Smooth muscle cell (in vitro differentiated cells): ENCODE measurements around the gene ISL2. TPM values are rescaled to one million over a fixed set of nuclear protein-coding genes. Genes with fewer than 3 reads are reported as not detected.

Source experiments
- DNase-seq: peaks from one replicate; lab custom pipeline; 2025; ENCODE audit not compliant: unreplicated experiment; lab: John Stamatoyannopoulos, UW
- H2AFZ ChIP-seq: fragments of 200-600 bp; sonication (generic); 2 replicates; pipeline ENCODE4 v1.6.0; 2016; ENCODE audit warnings: antibody characterized with exemption, low read depth, mild to moderate bottlenecking
- H3F3A ChIP-seq: fragments of 200-600 bp; sonication (generic); 2 replicates; pipeline ENCODE4 v1.6.0; 2017; ENCODE audit warnings: antibody characterized with exemption, low read depth
- H3K27ac ChIP-seq: fragments of 200-600 bp; sonication (generic); 2 replicates; pipeline ENCODE4 v1.5.1; 2016; ENCODE audit warnings: low read depth, mild to moderate bottlenecking
- H3K27me3 ChIP-seq: fragments of 200-600 bp; sonication (generic); 2 replicates; pipeline ENCODE4 v1.6.1; 2016; ENCODE audit warnings: low read depth, mild to moderate bottlenecking
- H3K36me3 ChIP-seq: fragments of 200-600 bp; sonication (generic); 2 replicates; pipeline ENCODE4 v1.5.1; 2016; ENCODE audit warnings: low read depth
- H3K4me1 ChIP-seq: fragments of 200-600 bp; sonication (generic); 2 replicates; pipeline ENCODE4 v1.5.1; 2016; ENCODE audit warnings: low read depth
- H3K4me2 ChIP-seq: fragments of 200-600 bp; sonication (generic); 2 replicates; pipeline ENCODE4 v1.6.0; 2016; ENCODE audit warnings: mild to moderate bottlenecking
- H3K4me3 ChIP-seq: fragments of 200-600 bp; sonication (generic); 2 replicates; pipeline ENCODE4 v1.5.1; 2016; ENCODE audit warnings: mild to moderate bottlenecking
- H3K79me2 ChIP-seq: fragments of 200-600 bp; sonication (generic); 2 replicates; pipeline ENCODE4 v1.6.0; 2016; ENCODE audit warnings: low read depth, mild to moderate bottlenecking
- H3K9ac ChIP-seq: fragments of 200-600 bp; sonication (generic); 2 replicates; pipeline ENCODE4 v1.6.0; 2016; ENCODE audit warnings: low read depth
- H3K9me3 ChIP-seq: fragments of 200-600 bp; sonication (generic); replicated peaks from 2 replicates; pipeline ENCODE4 v1.5.1; 2016; ENCODE audit warnings: low read depth
- H4K20me1 ChIP-seq: fragments of 200-600 bp; sonication (generic); 2 replicates; pipeline ENCODE4 v1.6.0; 2016; ENCODE audit warnings: low read depth
- WGBS: methylation state at CpG from one replicate; pipeline ENCODE4 v1.1.7; 2016; ENCODE audit warnings: low lambda C conversion rate; 5-methylcytosine and 5-hydroxymethylcytosine counted together
- polyA plus RNA-seq: library from polyadenylated mRNA; unstranded; fragments of >200 nt; fragmentation: Nextera tagmentation; extraction: Ambion mirVana; gene quantifications from 2 replicates; pipeline ENCODE4 v1.2.1, GENCODE V29; 2016
- total RNA-seq: library from RNA; depleted of rRNA; stranded (reverse); fragments of >200 nt; gene quantifications from 2 replicates; pipeline ENCODE4 v1.2.3, GENCODE V29; 2014
- TF ChIP-seq, protein P1 (sequence below): fragments of 200-600 bp; sonication (generic); IDR thresholded peaks from 2 replicates; pipeline ENCODE4 v1.5.1; 2017; ENCODE audit warnings: borderline replicate concordance, mild to moderate bottlenecking, antibody characterized with exemption; ENCODE audit not compliant: insufficient read depth, poor library complexity, severe bottlenecking

Gene ISL2
- total and polyA plus RNA-seq, 2 experiments from 2014 or later = 0.22 TPM; not detected in 1

DNA sequence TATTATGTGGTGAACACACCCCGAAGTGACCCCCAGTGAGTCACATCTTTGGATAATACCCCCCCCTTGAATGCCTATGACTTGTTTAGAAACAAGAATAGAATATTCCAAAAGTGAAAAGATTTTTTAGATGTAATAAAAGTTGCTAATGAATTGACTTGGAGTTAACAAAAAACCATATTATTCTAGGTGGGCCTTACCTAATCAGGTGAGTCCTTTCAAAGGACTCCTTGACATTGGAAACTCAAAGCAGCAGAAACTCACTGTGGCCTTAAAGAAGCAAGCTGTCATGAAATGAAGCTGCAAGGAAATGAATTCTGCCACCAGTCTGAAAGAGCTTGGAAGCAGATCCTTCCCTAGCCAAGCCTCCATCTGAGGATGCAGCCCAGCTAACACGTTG, 10.9 kb upstream of the ISL2 start:
- Histone ChIP-seq H2AFZ (no peak overlapping the region), H4K20me1 (no peaks in the 10 kb centered on the region), H3K36me3 (no peaks in the 10 kb centered on the region), H3K9ac (no peak overlapping the region), H3F3A (no peaks in the 10 kb centered on the region), H3K27me3 (no peaks in the 10 kb centered on the region), H3K79me2 (no peaks in the 10 kb centered on the region), H3K4me3 (no peak overlapping the region), H3K9me3 (no peaks in the 10 kb centered on the region), H3K27ac (no peak overlapping the region), H3K4me2 (no peak overlapping the region), H3K4me1 (no peaks in the 10 kb centered on the region)
- no peak for DNase-seq
- TF ChIP-seq, protein P1, sequence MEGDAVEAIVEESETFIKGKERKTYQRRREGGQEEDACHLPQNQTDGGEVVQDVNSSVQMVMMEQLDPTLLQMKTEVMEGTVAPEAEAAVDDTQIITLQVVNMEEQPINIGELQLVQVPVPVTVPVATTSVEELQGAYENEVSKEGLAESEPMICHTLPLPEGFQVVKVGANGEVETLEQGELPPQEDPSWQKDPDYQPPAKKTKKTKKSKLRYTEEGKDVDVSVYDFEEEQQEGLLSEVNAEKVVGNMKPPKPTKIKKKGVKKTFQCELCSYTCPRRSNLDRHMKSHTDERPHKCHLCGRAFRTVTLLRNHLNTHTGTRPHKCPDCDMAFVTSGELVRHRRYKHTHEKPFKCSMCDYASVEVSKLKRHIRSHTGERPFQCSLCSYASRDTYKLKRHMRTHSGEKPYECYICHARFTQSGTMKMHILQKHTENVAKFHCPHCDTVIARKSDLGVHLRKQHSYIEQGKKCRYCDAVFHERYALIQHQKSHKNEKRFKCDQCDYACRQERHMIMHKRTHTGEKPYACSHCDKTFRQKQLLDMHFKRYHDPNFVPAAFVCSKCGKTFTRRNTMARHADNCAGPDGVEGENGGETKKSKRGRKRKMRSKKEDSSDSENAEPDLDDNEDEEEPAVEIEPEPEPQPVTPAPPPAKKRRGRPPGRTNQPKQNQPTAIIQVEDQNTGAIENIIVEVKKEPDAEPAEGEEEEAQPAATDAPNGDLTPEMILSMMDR = no peak
- 81% methylated on average over 2 of the region's 2 CpGs for WGBS

DNA sequence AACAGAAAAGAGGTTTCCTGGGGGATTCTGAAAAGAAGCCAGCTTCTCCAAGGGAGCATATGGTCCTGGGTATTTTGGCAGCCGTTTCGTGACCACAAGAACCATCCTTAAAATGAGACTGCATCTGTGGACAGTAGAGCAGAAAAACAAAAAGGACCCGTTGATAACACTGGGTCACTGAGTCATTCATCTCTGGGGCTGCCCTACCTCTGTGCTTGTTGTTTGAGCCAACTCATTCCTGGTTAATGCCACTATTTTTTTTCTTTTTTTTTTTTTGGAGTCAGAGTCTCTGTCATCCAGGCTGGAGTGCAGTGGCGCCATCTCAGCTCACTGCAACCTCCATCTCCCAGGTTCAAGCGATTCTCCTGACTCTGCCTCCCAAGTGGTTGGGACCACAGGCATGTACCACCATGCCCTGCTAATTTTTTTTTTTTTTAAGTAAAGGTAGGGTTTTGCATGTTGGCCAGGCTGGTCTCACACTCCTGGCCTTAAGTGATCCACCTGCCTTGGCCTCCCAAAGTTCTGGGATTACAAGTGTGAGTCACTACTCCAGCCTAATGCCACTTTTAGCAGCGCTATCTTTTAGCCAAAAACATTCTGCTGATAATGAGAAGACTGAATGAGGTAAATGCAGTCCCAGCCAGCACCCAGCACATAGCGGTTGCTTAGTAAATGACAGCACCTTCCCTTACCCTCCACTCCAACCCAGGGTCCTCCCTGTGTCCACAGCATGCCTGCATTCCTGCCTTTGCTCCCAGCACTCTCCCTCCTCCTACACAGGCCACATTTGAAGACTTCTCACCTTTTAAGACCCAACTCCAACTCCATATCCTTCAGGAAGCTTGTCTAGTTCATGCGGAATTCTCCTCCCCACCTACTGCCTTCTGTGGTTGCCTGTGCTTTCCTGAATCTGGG, 9.1 kb upstream of the ISL2 start:
- Histone ChIP-seq H3K9ac (no peak overlapping the region), H3K27ac (no peak overlapping the region), H3K4me1 (no peaks in the 10 kb centered on the region), H3K9me3 (no peaks in the 10 kb centered on the region), H3F3A (no peaks in the 10 kb centered on the region), H3K27me3 (peaks cover 3% of the 10 kb centered on the region), H3K4me3 (no peak overlapping the region), H3K79me2 (no peaks in the 10 kb centered on the region), H4K20me1 (no peaks in the 10 kb centered on the region), H2AFZ (no peak overlapping the region), H3K36me3 (no peaks in the 10 kb centered on the region), H3K4me2 (no peak overlapping the region)
- TF ChIP-seq, protein P1 = no peak
- WGBS = 73% methylated on average over 8 of the region's 8 CpGs
- DNase-seq = no peak

DNA sequence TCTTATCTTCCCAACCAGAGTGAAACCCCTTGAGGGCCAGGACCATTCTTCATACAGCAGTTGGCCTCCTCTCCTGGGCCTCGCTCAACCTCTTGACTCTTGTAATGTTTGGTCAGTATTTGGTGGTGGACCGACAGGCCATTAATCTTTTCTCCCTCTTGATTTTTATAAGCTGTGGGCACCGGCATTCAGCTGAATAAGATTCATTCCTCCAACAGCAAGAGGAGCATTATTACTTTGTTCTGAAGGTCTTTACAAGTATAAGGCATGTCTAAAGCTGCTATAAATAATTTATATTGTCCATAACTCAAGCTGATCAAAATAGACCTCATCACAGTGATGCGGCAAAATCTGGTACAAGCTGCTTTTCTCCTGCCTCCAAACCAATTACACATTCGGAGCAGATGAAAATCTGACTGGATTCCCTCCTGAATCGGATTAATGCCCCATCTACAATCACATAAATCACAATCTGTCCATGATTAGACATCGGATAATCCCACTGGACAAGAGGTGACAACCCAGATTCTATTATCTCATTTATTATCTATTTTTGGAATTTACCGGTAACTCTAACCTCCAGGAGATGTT, 8.4 kb upstream of the ISL2 start:
- WGBS = 96% methylated on average over 8 of the region's 8 CpGs
- Histone ChIP-seq H3K36me3 (no peaks in the 10 kb centered on the region), H3F3A (no peaks in the 10 kb centered on the region), H3K79me2 (no peaks in the 10 kb centered on the region), H4K20me1 (no peaks in the 10 kb centered on the region), H2AFZ (no peak overlapping the region), H3K4me1 (no peaks in the 10 kb centered on the region), H3K27ac (no peak overlapping the region), H3K4me2 (no peak overlapping the region), H3K4me3 (no peak overlapping the region), H3K9ac (no peak overlapping the region), H3K9me3 (no peaks in the 10 kb centered on the region), H3K27me3 (peaks cover 10% of the 10 kb centered on the region)
- TF ChIP-seq, protein P1 = no peak
- DNase-seq = no peak
